HG03196 (cell line): ENCODE data around the gene PDC.
"Not testable (repeated sequence)": the region's sequence is repeated elsewhere in the genome, so short reads cannot be mapped to it uniquely, and the experiment has no call there.

ENCODE experiments used
- ATAC-seq: cut with Tn5 transposase; IDR thresholded peaks from one replicate; pipeline ENCODE4 v1.9.1; 2021; ENCODE audit not compliant: unreplicated experiment

Gene PDC

GRCh38 chr1:186404454-186405051, 56.4 kb downstream of the PDC start:
- no peak for ATAC-seq

GRCh38 chr1:186403632-186404031, 57.3 kb downstream of the PDC start:
- no peak for ATAC-seq

- not testable (repeated sequence) for ATAC-seq
Observed at GRCh38 chr1:186401446-186401845, 59.5 kb downstream of the PDC start.
